Stomach (tissue), 4 donors: ENCODE data around the gene GPRC5B.

Experiments
- POLR2A ChIP-seq, 4 donors: fragments of 450-650 bp; IDR thresholded peaks; one replicate each; pipeline ENCODE4 v1.6.1; 2016; ENCODE audit warnings: antibody characterized with exemption in 4 of 4, control low read depth in 2 of 4, mild to moderate bottlenecking in 1 of 4, moderate library complexity in 1 of 4
- TF ChIP-seq, protein P1 (sequence below), 7 experiments: fragments of 450-650 bp in 4 of 7; fragments of 200-600 bp in 3 of 7; sonication (generic) in 3 of 7; IDR thresholded peaks; one replicate each; pipeline ENCODE4 v1.5.1; 2016 to 2019; ENCODE audit warnings: antibody characterized with exemption in 7 of 7, control low read depth in 2 of 7, mild to moderate bottlenecking in 1 of 7

DNA sequence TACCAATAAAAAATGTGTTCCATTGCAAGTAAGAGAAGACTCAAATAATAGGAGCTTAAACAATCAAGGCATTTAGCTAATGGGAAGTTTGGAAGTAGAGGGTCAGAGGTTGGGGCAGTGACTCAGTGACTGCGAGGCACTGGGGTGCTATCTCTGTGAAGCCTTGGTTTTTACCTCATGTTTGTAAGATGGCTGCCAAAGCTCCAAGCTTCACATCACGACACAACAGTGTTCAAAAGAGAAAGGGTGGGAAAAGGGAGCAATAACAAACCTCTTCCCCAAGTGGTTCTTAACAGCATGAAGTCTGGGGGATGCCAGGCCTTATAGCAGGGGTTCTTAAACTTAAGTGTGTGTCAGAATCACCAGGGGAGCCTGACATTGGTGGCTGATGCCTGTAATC is 26.6 kb upstream of the GPRC5B start:
- TF ChIP-seq, protein P1, sequence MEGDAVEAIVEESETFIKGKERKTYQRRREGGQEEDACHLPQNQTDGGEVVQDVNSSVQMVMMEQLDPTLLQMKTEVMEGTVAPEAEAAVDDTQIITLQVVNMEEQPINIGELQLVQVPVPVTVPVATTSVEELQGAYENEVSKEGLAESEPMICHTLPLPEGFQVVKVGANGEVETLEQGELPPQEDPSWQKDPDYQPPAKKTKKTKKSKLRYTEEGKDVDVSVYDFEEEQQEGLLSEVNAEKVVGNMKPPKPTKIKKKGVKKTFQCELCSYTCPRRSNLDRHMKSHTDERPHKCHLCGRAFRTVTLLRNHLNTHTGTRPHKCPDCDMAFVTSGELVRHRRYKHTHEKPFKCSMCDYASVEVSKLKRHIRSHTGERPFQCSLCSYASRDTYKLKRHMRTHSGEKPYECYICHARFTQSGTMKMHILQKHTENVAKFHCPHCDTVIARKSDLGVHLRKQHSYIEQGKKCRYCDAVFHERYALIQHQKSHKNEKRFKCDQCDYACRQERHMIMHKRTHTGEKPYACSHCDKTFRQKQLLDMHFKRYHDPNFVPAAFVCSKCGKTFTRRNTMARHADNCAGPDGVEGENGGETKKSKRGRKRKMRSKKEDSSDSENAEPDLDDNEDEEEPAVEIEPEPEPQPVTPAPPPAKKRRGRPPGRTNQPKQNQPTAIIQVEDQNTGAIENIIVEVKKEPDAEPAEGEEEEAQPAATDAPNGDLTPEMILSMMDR (IDR thresholded peaks at IDR 0.05), result no peak
- no peak for TF ChIP-seq POLR2A (IDR thresholded peaks at IDR 0.05)
